H4 (cell line): ENCODE data around the gene VWA5B1. TPM values are rescaled to one million over a fixed set of nuclear protein-coding genes. Genes with fewer than 3 reads are reported as not detected.

Experiments used
- DNase-seq: peaks from one replicate; pipeline ENCODE4 v3.0.0-alpha.2; 2015; ENCODE audit warnings: low spot score
- total RNA-seq: library from RNA; depleted of rRNA; stranded (reverse); fragments of >200 nt; shearing (Covaris generic); gene quantifications from 2 replicates; pipeline ENCODE4 v1.2.3, GENCODE V29; 2014

Gene VWA5B1
- total RNA-seq, 1 experiment from 2014 or later, result not detected

GRCh38 chr1:20321573-20321972, 30.9 kb downstream of the VWA5B1 start:
- no peak for DNase-seq

GRCh38 chr1:20322081-20322824, 31.6 kb downstream of the VWA5B1 start:
- no peak for DNase-seq

GRCh38 chr1:20322825-20323612, 32.3 kb downstream of the VWA5B1 start:
- DNase-seq, result no peak

GRCh38 chr1:20323613-20323920, 32.9 kb downstream of the VWA5B1 start:
- DNase-seq, result no peak

- no peak for DNase-seq
These were observed 34.2 kb downstream of the VWA5B1 start for GRCh38 chr1:20324704-20325406.

- no peak for DNase-seq
These were observed 34.8 kb downstream of the VWA5B1 start for GRCh38 chr1:20325407-20325843.

- DNase-seq, result no peak
These were observed 35.3 kb downstream of the VWA5B1 start for GRCh38 chr1:20325844-20326420.

GRCh38 chr1:20327467-20327866, 36.8 kb downstream of the VWA5B1 start:
- no peak for DNase-seq

GRCh38 chr1:20328201-20328600, 37.5 kb downstream of the VWA5B1 start:
- no peak for DNase-seq

GRCh38 chr1:20329793-20330542, 39.3 kb downstream of the VWA5B1 start:
- no peak for DNase-seq

GRCh38 chr1:20334103-20334502, 43.4 kb downstream of the VWA5B1 start:
- DNase-seq, result no peak

- no peak for DNase-seq
These were observed 45.5 kb downstream of the VWA5B1 start for GRCh38 chr1:20336105-20336605.

- no peak for DNase-seq
These were observed 46.9 kb downstream of the VWA5B1 start for GRCh38 chr1:20337581-20337980.

- no peak for DNase-seq
These were observed 49.3 kb downstream of the VWA5B1 start for GRCh38 chr1:20339811-20340457.

- no peak for DNase-seq
These were observed 51.8 kb downstream of the VWA5B1 start for GRCh38 chr1:20342294-20343148.

- DNase-seq, result no peak
These were observed 52.7 kb downstream of the VWA5B1 start for GRCh38 chr1:20343149-20343937.

- no peak for DNase-seq
These were observed 53.2 kb downstream of the VWA5B1 start for GRCh38 chr1:20343938-20344302.

GRCh38 chr1:20344738-20345137, 54.1 kb downstream of the VWA5B1 start:
- DNase-seq, result no peak

GRCh38 chr1:20345419-20345818, 54.7 kb downstream of the VWA5B1 start:
- DNase-seq, result no peak
